AG04450 (cell line): ENCODE data around the gene RCAN3. TPM values are rescaled to one million over a fixed set of nuclear protein-coding genes. Genes with fewer than 3 reads are reported as not detected.
"Not testable (repeated sequence)": the region's sequence is repeated elsewhere in the genome, so short reads cannot be mapped to it uniquely, and the experiment has no call there.

ENCODE experiments used
- CTCF ChIA-PET: fragments of 300-600, 350-600 bp; formaldehyde crosslinking; extraction: SDS; loops from one replicate; lab custom pipeline; 2022; ENCODE audit warnings: antibody characterized with exemption, inconsistent platforms; lab: Charles Lee
- POLR2A ChIA-PET: fragments of 350-600 bp; formaldehyde crosslinking; extraction: SDS; loops from one replicate; lab custom pipeline; 2021; ENCODE audit warnings: antibody characterized with exemption, inconsistent platforms; lab: Yijun Ruan, JAX
- DNase-seq: peaks from one replicate; pipeline ENCODE4 v3.0.0-alpha.2; 2011; ENCODE audit warnings: low read depth, low spot score
- H3K27ac ChIP-seq: one replicate; pipeline ENCODE4 v1.5.1; 2012; ENCODE audit warnings: low read depth, low read length, control low read depth
- H3K27me3 ChIP-seq: one replicate; pipeline ENCODE4 v1.6.0; 2012; ENCODE audit warnings: low read length; ENCODE audit not compliant: control insufficient read depth, insufficient read depth
- H3K4me3 ChIP-seq: 2 replicates; pipeline ENCODE4 v1.5.1; 2011; ENCODE audit warnings: mild to moderate bottlenecking, low read depth, low read length, control low read depth
- H3K9me3 ChIP-seq: 2 replicates; pipeline ENCODE4 v1.5.1; 2012; ENCODE audit warnings: low read length; ENCODE audit not compliant: control insufficient read depth, insufficient read depth
- polyA plus RNA-seq: library from polyadenylated mRNA; depleted of rRNA; stranded (reverse); fragments of >200 nt; gene quantifications from 2 replicates; pipeline ENCODE4 v1.2.3, GENCODE V29; 2011
- TF ChIP-seq, protein P1 (sequence below): IDR thresholded peaks from 2 replicates; pipeline ENCODE4 v1.5.1; 2011; ENCODE audit warnings: low read depth, low read length, control low read depth, inconsistent platforms

Gene RCAN3
- polyA plus RNA-seq, 1 experiment, result 4.5 TPM

GRCh38 chr1:24507405-24507804, 4.8 kb downstream of the RCAN3 start:
- ChIA-PET POLR2A (no interaction called here), CTCF (interaction anchor here (0.5 kb wide), 1 partner anchor 35 kb away, joined by 3 read pairs; no protein-coding TSS in a partner anchor)
- TF ChIP-seq, protein P1, sequence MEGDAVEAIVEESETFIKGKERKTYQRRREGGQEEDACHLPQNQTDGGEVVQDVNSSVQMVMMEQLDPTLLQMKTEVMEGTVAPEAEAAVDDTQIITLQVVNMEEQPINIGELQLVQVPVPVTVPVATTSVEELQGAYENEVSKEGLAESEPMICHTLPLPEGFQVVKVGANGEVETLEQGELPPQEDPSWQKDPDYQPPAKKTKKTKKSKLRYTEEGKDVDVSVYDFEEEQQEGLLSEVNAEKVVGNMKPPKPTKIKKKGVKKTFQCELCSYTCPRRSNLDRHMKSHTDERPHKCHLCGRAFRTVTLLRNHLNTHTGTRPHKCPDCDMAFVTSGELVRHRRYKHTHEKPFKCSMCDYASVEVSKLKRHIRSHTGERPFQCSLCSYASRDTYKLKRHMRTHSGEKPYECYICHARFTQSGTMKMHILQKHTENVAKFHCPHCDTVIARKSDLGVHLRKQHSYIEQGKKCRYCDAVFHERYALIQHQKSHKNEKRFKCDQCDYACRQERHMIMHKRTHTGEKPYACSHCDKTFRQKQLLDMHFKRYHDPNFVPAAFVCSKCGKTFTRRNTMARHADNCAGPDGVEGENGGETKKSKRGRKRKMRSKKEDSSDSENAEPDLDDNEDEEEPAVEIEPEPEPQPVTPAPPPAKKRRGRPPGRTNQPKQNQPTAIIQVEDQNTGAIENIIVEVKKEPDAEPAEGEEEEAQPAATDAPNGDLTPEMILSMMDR, result no peak
- Histone ChIP-seq H3K4me3 (no peak overlapping the region), H3K27me3 (peaks cover 17% of the 10 kb centered on the region), H3K9me3 (no peaks in the 10 kb centered on the region; the same call in 1 of the 2 replicates), H3K27ac (no peak overlapping the region)
- no peak for DNase-seq

DNA sequence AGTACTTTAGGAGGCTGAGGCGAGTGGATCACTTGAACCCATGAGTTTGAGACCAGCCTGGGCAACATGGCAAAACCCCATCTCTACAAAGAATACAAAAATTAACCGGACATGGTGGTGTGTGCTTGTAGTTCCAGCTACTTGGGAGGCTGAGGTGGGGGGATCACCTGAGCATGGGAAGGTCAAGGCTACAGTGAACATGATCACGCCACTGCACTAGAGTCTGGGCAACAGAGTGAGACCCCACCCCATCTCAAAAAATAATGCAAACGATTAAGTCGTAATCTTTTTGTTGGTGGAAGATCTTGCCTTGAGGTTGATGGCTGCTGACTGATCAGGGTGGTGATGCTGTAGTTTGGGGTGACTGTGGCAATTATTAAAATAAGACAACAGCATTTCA, 6.3 kb downstream of the RCAN3 start:
- no peak for DNase-seq
- no peaks in the 10 kb centered on the region for H3K9me3 ChIP-seq

DNA sequence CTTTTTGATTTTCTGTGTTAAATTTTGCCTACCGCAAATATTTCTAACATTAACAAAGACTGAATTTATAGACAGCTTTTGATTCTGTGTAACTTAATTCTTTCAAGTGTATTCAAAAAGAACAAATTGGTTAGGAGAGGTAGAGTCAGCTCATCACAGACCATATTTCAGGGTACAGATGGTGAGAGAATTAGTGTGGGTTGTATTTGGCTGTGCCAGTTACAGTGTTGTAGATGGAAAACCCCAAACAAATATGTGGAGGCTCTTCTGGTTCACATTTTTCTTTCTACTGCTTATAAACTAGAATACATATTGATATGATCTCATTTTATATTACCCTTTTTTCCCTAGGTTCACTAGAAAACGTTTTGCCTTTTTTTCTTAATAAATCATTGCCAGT, 11.1 kb downstream of the RCAN3 start:
- POLR2A ChIA-PET, result no interaction called here
- no peak overlapping the region for H3K4me3 ChIP-seq
- CTCF ChIA-PET, result interaction anchor here (1.1 kb wide), 1 partner anchor 73 kb away, joined by 3 read pairs; no protein-coding TSS in a partner anchor
- H3K9me3 ChIP-seq, result no peaks in the 10 kb centered on the region
- TF ChIP-seq, protein P1, result no peak
- DNase-seq, result no peak
- H3K27me3 ChIP-seq, result no peaks in the 10 kb centered on the region
- no peak overlapping the region for H3K27ac ChIP-seq

More for the DNA sequence above, 6.3 kb downstream of the RCAN3 start:
- POLR2A ChIA-PET, result no interaction called here
- TF ChIP-seq, protein P1, result no peak
- Histone ChIP-seq H3K4me3 (no peak overlapping the region), H3K27me3 (peaks cover 12% of the 10 kb centered on the region), H3K27ac (no peak overlapping the region)
- CTCF ChIA-PET, result no interaction called here

DNA sequence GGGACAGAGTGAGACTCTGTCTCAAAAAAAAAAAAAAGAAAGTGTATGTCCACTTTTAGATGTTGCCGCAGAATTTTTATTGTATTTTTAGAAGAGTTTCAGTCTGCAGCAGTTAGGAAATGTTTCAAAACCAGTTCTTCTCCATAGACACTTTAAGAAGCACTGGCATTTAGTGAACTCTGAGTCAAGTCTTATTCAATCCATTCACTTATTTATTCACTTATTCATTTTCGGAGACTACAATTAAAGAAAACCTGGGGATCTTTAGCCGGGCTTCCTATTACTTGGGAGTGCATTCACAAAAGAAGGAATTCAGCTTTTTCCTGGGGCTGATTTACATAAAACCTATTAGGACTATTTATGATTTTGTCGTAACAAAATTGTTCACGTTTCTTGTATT, 12.3 kb downstream of the RCAN3 start:
- DNase-seq, result no peak
- POLR2A ChIA-PET, result no interaction called here
- CTCF ChIA-PET, result interaction anchor here (2.5 kb wide), 1 partner anchor 13 kb away, joined by 10 read pairs; no protein-coding TSS in a partner anchor
- Histone ChIP-seq H3K9me3 (no peaks in the 10 kb centered on the region), H3K27me3 (no peaks in the 10 kb centered on the region), H3K4me3 (no peak overlapping the region), H3K27ac (no peak overlapping the region)
- TF ChIP-seq, protein P1, result no peak

DNA sequence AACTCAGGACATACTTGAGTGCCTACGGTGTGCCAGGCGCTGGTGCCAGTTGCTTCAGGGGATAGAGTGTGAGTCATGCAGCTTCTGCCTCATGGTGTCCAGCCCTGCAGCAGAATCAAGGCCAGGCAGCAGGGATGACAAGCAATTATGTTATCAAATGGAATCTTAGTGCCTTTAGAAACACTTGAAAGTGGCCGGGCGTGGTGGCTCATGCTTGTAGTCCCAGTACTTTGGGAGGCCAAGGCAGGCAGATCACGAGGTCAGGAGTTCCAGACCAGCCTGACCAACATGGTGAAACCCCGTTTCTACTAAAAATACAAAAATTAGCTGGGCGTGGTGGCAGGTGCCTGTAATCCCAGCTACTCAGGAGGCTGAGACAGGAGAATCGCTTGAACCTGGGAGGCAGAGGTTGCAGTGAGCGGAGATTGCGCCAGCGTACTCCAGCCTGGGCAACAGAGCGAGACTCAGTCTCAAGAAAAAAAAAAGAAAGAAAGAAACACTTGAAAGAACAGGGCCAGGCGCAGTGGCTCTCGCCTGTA, 13.1 kb downstream of the RCAN3 start:
- not testable (repeated sequence) for DNase-seq, H3K27ac ChIP-seq

More for the DNA sequence above, 13.1 kb downstream of the RCAN3 start:
- CTCF ChIA-PET, result interaction anchor here (2.5 kb wide), 1 partner anchor 12 kb away, joined by 10 read pairs; no protein-coding TSS in a partner anchor
- POLR2A ChIA-PET, H3K4me3 ChIP-seq, H3K9me3 ChIP-seq, H3K27me3 ChIP-seq: not testable (repeated sequence)
